HG03558 (cell line): ENCODE measurements around the gene UPB1.

Experiments
- ATAC-seq: cut with Tn5 transposase; IDR thresholded peaks from one replicate; pipeline ENCODE4 v1.9.1; 2021; ENCODE audit warnings: moderate number of reproducible peaks; ENCODE audit not compliant: unreplicated experiment; ENCODE audit errors: extremely low read depth

Gene UPB1

DNA sequence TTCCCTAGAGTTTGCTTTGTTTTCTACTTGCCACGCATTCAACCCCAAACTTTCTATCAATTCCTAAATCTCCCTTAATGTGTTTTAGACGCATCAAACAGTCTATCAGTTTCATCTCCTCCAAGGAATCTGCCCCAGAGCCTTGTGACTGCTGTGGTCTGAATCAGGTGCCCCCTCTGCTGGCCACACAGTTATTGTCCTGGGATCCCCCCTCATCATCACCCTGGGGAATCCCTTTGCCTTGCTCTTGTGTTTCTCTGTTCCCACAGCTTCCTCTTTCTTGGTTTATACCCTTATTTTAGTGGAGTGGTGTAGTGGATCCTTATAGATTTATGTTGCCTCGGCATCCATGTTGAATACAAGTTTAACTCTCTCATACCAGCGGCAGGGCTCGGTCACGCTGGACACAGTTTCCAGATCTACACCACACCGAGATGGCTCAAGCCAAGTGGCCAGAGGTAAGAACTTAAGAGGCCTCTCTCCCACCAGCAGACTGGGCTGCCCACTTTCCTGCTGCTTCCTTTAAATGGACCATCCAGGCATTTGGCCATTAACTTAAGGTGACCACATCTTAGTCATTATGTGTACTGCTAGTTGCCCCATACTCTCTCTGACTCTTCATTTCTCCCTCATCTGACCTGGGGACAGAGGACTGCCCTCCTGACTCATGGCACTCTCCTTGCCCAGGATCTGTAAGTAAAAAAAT, 8.2 kb downstream of the UPB1 start:
- ATAC-seq = no peak

DNA sequence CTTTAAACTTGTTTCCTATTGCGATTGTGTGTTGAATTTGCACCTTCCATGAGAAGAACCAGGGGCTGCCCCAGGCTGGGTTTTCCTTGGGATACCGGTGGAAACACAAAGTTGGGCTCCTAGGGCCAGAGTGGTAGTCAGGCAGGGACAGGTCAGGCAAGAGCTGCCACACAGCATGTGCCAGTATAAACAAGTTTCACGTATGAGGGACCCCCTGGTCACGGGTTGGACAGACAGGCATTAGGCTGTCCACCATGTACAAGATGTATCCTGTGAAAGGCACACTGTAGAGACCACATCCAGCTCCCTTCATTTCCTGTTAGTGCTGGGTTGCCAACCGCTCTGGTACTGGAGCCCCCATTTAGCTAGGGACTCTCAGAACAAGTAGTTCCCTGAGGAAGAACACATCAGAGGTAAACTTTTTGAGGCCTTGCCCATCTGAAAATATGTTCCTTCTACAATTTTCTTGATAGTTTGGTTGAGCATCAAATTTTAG, 8.8 kb downstream of the UPB1 start:
- ATAC-seq = no peak

DNA sequence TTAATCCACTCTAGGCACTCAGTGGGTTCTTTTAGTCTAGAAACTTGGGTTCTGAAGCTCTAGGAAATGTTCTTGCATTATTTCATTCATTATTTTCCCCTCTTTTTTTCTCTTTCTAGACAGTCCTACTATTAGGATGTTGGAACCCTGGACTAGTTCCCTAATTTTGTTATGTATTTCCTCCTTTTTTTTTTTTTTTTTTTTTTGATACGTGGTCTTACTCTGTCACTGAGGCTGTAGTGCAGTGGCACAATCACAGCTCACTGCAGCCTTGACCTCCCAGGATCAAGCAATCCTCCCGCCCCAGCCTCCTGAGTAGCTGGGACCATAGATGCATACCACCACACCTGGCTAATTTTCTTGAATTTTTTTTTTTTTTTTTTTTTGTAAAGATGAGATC, 9.4 kb downstream of the UPB1 start:
- ATAC-seq = no peak

DNA sequence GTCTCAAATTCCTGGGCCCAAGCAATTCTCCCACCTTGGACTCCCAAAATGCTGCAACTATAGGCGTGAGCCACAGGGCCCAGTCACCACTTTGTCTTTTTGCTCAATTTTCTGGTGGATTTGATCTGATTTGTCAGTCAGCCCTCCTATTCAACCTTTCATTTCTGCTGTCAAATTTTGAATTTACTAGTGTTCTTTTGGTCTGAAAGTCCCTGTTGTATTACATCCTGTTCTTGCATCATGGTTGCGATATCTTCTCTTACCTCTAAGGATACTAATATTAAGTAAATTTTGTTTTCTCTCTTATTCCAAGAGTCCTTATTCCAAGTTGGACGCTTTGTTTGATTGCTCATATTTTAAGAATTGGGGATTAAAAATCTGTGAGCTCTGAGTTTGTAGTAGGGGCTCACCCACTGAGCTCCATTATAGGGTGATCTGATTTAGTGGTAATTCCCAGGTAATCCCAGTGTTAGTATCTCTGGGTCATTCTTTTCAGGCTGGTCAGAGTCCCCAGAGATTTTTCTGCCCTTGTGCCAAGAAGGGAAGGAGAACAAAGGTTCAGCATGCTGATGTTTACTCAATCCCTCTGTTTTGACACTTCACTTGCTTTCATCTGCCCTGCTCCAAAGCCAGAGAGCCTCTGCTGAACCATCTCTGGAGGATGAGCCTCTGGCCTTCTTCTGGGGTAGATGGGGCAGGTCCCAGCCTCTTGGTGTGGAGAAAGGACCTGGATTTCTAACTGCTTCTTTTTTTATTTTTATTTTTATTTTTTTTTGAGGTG, 10.0 kb downstream of the UPB1 start:
- no peak for ATAC-seq

DNA sequence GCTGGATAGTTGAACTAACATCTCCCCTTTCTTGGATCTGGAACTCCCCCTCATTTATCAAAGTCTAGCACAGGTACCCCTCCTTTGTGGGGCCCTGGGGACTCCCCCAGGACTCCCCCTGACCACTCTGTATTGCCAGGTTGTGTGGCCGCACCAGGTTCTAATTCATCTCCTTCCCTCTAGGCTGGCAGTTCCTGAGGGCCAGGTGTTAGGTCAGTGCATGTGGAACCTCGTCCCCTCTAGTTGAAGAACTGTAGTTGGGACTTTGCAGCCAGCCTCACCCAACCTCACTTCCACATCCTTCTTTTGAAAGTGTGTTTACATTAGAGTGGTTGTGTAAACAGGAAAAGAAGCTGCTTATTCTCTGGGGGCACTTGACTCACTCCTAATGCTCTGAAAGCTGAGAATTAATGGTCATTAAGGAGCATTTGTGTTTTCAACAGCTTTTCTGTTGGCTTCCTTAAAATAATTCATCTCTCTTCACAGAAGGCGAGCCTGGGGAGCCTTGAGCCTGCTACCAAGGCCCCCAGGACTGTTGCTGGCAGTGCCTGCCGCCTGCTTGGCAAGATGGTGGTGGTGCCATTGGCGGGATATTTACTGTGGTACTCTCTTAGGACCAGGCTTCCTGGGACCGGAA, 11.8 kb downstream of the UPB1 start:
- no peak for ATAC-seq

DNA sequence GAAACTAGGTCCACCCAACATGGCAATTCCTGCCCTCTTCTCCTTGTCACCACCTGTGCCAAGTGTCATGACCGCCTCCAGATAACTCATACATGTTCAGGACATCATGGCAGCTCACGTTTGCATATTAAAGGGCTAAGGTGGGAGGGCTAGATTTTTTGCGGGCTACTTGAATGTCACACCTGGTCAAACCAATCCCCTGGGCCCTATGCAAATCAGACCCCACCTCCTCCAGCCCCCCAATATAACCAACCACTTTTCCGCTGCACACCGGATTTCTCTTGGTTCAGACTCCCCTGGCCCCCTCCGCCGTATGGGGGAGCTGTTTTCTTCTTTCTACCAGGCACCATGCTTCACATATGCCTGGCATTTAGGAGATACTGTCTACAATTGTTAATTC, 12.6 kb downstream of the UPB1 start:
- ATAC-seq = no peak

DNA sequence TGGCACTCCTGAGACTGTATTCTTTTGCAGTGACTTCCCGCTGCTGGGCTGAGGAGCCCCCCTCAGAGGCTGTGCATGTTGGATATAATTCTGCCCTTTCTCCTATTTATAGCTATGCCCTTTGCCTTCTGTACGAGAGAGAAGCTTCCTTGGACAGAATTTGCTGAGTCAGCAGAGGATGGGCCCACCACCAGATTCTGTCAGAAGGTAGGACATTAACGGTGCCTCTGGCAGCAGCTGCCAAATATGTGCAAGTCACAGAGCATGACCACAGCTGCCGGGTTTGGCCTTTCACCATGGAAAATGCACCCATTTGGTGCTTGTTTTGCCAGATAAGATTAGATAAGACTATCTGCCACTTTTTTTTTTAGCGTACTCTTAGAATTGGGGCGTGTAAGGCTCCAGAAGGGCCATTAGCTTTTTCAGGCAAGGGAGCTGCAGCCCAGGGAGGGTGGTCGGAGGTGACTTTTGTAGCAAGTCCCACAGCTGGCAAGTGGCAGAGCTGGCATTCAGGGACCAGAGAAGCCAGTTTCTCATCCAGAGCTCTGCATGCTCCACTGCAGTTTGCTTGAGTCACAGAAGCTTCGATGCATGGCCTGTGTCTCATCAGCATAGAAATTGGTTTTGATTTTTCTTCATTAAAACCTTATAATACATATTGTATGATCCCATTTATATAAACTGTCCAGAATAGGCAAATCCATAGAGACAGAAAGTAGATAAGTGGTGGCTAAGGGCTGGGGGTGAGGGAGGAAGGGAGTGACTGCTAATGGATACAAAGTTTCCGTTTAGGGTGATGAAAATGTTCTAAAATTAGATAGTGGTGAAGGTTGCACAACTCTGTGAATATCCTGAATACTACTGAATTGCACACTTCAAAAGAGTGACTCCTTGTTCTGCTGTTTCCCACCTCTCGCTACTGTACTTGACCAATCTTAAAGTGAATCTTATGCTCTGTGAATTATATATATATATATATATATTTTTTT, 15.8 kb downstream of the UPB1 start:
- no peak for ATAC-seq

DNA sequence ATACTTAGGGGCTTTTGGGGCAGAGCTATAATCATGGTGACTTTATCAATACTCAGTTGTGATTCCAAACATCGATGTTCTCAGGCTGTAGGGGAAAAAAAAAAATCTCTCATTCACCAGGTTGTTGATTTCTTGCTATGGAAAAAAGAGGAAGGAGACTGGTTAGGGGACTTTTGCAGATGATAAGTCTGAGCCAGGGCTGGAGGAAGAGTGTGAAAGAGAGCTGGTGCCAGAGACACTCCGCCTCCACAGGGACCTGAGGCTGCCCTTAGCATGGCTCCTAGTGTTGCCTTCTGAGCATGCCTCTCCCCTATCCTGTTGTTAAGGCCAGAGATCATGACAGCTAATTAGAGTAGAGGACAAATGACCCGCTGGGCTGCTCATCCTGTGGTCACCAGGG, 16.9 kb downstream of the UPB1 start:
- ATAC-seq = no peak

DNA sequence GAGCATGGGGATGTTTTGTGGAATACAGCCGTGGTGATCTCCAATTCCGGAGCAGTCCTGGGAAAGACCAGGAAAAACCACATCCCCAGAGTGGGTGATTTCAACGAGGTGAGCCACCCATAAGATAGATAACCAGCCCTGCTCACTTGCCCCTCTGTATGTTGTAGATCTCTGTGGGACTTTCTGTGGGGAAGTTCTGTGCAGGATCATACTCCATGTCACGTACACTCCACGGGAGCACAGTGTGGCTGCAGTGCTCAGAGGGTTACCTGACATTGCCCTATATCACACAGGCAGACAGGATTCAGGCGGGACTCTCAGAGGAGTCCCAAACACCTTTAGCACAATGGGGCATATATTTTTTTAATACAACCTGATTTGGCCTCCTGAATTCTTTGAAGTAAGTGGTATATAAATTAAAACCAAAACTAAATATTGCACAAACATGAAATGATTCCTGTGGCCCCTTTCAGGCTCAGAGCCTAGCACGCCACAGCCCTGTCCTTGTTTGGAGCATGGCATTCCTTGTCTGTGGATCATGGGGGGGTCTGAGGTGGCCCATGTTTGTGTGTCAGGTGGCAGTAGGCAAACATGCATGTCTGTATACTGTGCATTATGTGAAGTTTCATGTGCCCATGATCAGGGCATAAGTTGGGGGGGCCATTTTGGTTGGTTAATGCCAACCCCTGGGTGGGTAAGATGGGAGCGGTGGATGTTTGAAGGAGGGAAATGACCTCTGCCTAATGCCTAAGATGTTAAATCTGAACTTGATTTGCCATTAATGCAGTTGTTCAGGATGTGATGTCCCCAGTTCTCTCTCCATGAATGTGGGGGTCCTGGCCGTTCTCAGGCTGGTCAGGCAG, 18.5 kb downstream of the UPB1 start:
- ATAC-seq = no peak

DNA sequence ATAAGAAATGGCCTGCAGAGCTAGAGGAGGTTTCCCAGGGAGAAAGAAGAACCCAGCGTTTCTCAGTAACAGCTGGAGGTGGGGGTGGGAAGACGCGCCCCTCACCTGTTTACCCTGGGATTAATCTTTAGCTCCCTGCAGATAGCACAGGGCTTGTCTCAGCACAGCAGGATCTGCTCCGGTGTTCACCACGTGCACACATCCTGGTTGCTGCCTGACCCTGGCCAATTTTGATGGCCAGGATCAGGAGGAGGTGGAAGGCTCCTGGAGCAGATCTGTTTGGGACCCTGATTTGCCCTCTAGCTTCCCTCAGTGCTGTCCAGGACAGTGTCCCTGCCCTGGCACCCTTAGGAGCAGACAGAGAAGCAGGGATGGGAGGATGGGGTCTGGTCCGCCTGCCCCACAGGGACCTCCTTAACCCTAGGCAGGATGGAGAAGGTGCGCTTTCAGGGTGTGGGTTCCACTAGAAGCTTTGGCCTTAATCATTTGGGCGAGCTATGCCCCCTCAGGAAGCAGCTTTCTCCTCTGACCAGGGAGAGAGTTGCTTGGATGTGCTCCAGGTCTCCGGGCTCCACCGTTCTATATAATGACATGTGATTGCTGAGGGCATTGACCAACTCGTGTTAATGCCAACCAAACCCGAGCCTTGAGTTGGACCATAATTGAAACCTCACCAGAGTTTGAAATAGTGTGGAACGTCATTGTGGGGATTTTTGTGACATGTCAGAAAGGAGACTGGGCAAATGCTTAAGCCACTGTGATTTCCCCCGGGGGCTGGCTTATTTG, 19.3 kb downstream of the UPB1 start:
- ATAC-seq = no peak

DNA sequence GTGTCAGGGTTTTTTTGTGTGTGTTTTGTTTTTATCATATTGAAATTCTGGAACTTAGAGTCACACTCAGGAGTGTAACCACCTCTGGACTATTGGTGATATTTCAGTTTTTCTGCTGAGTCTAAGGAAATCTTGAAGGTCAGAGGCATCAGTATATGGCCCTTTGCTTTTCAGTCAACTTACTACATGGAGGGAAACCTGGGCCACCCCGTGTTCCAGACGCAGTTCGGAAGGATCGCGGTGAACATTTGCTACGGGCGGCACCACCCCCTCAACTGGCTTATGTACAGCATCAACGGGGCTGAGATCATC, 19.9 kb downstream of the UPB1 start:
- ATAC-seq = no peak

DNA sequence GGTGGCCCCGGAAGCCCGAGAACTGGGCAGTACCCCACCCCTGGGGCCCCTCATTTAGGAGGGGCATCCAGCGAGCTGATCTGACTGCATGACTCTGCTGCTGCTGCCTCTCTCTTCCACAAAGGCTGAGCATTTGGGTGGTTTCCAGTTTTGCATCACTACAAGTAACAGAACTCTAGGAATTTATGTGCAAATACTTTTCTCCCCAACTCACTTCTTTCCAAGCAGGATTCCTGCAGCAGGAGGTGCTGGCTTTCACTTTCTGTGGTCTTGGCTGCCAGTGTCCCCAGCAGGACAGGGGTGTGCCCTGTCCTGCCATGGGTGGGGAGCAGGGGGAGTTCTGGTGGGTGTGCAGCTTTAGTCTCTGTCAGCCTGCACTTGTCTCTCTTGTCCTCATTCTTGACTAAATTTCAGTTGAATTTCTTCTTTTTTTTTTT, 21.2 kb downstream of the UPB1 start:
- ATAC-seq = no peak

DNA sequence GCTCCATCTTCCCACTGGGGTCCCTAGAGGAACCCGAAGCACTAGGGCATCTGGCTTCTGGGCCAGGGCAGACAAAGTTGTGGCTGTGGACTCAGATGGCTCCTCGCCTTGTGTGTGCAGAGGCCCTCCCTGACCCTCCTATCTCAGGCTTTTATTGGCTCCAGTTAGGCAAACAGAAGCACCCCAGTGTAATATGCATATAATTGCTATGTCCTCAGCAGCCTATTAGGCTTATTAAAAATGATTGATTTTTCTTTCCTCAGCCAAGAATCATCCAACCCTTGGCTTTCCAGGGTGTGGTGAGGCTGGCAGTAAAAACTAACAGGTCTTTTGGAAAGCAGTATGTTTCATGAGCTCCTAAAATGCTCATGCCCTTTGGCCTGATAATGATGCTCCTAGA, 22.3 kb downstream of the UPB1 start:
- ATAC-seq = no peak

DNA sequence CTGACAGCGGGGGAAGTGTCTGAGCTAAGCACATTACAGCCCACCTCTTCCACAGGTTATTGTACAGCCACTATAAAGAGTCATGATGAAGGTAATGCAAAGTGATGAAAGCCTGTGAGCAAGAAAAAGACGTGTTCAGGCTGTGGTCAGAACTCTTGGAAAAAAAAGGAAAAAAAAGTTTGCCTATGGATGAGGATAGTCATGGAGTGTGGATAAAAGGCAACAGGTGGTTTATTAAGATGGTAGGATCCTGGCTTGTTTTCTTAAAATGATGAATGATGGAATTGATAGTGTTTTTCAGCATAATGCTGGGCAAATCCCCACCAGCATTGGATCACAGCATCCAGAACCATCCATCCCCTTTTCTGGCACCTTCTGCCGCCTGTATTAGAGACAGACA, 23.1 kb downstream of the UPB1 start:
- no peak for ATAC-seq

DNA sequence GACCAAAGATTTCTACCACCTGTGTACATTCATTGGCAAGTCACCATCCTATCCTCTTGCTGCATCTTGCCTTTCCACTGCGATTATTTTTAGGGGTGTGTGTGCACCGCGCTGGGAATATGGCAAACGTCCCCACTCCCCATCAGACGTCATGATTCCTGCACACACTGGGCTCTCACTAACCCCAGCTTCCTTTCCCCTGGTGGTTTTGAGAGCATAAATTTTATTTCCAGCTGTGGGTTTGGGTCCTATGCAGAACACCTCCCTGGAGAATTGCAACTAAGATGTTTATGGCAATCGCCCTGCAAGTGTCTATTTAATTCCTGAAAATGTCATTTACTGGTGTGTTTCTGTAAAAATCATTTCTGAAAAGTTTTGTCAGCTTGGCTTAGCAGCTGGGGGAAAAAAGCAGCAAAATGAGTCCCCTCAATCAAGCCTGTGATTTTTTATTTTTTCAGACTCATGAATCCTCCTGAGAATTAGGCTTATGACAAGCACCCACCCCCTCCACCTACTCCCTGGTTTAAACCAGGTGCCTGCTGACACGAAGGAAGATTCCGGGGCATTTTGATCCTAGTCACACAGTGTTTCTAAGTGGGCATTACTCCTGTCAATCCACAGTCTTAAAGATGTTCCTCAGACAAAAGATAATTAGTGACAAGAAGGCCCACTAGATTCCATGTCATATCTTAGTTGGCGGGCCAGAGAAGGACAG, 23.8 kb downstream of the UPB1 start:
- ATAC-seq = no peak

DNA sequence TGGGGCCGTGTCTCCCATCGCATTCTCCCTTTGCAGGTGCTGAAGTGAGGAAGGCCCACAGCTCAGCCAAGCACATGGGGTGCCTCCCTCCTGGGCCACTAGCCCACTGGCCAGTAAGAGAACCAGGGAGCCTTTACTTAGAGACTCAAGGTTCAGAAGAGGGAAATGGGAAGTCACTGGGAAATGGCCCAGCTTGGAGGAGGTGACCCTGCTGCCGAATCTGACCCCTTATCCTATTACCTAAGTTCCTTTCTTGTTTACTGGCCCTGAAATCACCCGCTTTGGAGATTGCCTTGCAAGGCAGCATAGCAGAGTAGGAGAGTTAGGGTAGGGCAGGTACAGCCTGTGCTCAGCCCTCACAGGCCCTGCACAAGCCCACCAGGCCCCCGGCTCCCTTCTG, 24.4 kb downstream of the UPB1 start:
- no peak for ATAC-seq

DNA sequence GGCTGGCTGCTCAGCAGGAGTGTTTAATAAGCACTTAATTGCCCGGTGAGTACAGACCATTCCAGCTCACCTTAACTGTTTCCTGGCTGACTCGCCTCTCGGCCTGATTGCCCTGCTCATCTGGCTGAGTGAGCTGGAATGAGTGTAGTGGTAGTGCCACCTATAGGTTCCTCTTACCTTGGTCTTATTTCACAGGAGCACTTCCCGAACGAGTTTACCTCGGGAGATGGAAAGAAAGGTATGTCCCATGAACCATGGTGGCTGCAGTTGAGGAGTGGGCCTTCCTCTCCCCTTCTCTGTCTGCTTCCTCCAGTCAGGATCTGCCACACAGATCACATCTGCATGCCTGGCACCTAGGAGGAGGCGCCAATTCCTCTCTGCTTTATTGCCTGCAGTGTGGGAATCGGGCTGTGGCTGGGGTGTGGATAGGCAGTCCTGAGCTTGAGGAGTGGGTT, 26.7 kb downstream of the UPB1 start:
- ATAC-seq = no peak

DNA sequence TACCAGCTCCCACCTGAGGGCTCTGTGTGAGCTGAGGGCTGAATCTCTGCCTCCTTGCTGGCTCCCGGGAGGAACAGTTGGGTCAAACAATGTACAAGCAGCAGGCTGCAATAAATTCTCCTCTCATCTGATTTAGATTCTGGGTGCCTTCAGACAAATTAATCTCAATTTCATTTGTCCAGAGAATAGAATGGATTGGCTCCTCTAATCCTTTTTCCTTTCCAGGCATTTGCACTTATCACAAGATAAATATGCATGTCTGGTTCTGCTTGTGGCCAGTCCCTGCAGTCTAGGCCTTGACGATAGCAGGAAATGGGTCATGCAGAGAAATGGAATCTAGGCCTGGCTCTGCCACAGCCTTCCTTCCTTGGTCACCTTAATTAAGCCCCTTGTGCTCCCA, 28.7 kb downstream of the UPB1 start:
- no peak for ATAC-seq
